Anterior cingulate cortex (tissue), 58 donors: ENCODE measurements around the gene PRR14.

Source experiments
- DNase-seq, 58 donors: peaks; one replicate each; lab custom pipeline; 2025; lab: John Stamatoyannopoulos, UW

Gene PRR14

GRCh38 chr16:30650369-30651123 is at the start of gene PRR14:
PRR14 (plus strand) TSS chr16:30650960; CDS start chr16:30651646, 686 bp downstream.
- peak; percentile 93 to 100 (median 99) for DNase-seq

GRCh38 chr16:30601966-30602365 is 48.8 kb upstream of the PRR14 start:
- DNase-seq, result no peak

GRCh38 chr16:30602616-30603277 is 48.0 kb upstream of the PRR14 start:
- peak in 1 of 58 donors; percentile 0 for DNase-seq

GRCh38 chr16:30603945-30604315 is 46.8 kb upstream of the PRR14 start:
- DNase-seq, result no peak

- no peak for DNase-seq
Measured at GRCh38 chr16:30604316-30604947, 46.3 kb upstream of the PRR14 start.

GRCh38 chr16:30605158-30605557 is 45.6 kb upstream of the PRR14 start:
- DNase-seq, result peak in 8 of 58 donors; percentile 3 to 32 (median 12)

GRCh38 chr16:30606004-30606403 is 44.8 kb upstream of the PRR14 start:
- no peak for DNase-seq

GRCh38 chr16:30609002-30609925 is 41.5 kb upstream of the PRR14 start:
- DNase-seq, result peak in 39 of 58 donors; percentile 14 to 74 (median 53)

- peak; percentile 73 to 98 (median 93) for DNase-seq
Measured at GRCh38 chr16:30609926-30610839, 40.6 kb upstream of the PRR14 start, which contains the start of gene ZNF689. ZNF689 (minus strand) TSS chr16:30610389; CDS start chr16:30610041, 348 bp downstream.

- peak in 23 of 58 donors; percentile 5 to 56 (median 17) for DNase-seq
Measured at GRCh38 chr16:30615358-30616091, 35.2 kb upstream of the PRR14 start.

GRCh38 chr16:30619202-30619601 is 31.6 kb upstream of the PRR14 start:
- peak in 6 of 58 donors; percentile 3 to 33 (median 6) for DNase-seq

GRCh38 chr16:30619638-30620037 is 31.1 kb upstream of the PRR14 start:
- DNase-seq, result no peak

GRCh38 chr16:30620169-30620568 is 30.6 kb upstream of the PRR14 start:
- no peak for DNase-seq

- DNase-seq, result no peak
Measured at GRCh38 chr16:30621765-30622164, 29.0 kb upstream of the PRR14 start.

GRCh38 chr16:30622455-30623032 is 28.2 kb upstream of the PRR14 start:
- no peak for DNase-seq

- no peak for DNase-seq
Measured at GRCh38 chr16:30623536-30624283, 27.1 kb upstream of the PRR14 start.

- DNase-seq, result no peak
Measured at GRCh38 chr16:30626236-30626635, 24.5 kb upstream of the PRR14 start.
